GM19395 (cell line): ENCODE data around the gene ZNF503.
A peak's percentile ranks its signal among the peaks of the same experiment; 100 is the strongest.

Experiments
- ATAC-seq: cut with Tn5 transposase; IDR thresholded peaks from one replicate; pipeline ENCODE4 v1.9.1; 2021; ENCODE audit warnings: mild to moderate bottlenecking, moderate library complexity; ENCODE audit not compliant: unreplicated experiment

The ZNF503 gene

GRCh38 chr10:75407713-75408508, 6.3 kb upstream of the ZNF503 start:
- ATAC-seq = no peak

DNA sequence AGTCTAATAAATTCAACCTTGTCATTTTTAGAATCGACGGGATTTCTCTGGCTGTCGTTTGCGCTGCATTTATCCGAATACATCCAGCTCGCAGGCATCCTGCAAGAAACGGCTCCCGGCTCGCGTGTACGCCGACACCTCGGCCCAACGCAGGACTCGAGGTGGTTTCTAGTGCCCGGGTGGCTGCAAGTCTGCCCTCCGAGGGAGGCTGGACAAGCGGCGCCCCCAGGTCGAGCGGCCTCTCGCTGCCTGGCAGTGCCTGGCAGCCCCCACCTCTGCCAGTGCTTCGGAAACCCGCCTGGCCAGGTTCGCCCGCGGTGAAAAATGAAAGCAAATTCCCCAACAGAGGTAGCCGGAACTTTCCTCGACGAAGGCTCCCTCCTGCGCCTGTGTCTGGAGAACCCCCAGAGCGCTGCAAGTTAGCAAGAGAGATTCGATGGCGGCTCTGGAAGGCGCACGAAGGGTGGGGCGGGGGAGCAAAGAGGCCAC, 5.7 kb upstream of the ZNF503 start:
- no peak for ATAC-seq

GRCh38 chr10:75406462-75407223, 5.1 kb upstream of the ZNF503 start:
- no peak for ATAC-seq

DNA sequence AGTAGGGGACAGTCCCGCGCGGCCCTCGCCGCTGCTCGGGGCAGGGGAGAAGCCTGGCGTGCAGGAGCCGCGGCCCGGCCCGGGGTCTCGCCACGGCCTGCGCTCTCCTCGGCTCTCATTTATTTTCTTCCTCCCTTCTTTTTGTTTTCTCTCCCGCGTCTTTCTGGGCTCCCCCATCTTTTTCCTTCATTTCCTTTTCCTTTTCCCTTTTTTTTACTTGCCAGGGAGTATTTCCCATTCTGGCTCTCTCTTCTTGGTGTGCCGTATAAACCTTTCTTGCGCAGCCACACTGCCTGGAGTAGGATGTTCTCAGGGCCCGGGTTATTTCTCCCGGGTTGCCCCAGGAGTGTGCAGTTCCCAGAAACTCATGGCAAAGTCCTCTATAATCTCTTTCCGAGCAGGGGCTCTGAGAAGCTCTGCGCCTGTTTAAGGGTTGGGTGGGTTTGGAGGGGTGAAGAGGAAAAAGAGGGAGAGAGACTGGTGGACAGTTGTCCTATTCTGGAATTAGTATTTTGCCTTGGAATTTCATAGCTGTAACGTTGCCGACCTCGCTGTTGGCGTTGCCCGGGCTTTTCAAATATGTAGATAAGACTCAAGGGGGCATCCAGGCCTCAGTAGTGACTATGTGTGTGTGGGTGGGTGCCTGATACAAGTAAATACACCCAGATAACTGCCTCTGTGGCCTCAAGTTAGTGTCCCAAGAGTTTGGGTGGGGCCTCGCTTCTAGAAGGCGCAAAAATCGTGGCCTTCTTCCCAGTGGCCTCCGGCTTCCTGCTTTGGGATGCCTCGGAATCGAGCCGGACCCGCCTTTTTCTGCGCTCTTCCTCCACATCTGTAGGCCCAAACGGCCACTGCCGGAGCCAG, 4.3 kb upstream of the ZNF503 start:
- ATAC-seq = no peak

DNA sequence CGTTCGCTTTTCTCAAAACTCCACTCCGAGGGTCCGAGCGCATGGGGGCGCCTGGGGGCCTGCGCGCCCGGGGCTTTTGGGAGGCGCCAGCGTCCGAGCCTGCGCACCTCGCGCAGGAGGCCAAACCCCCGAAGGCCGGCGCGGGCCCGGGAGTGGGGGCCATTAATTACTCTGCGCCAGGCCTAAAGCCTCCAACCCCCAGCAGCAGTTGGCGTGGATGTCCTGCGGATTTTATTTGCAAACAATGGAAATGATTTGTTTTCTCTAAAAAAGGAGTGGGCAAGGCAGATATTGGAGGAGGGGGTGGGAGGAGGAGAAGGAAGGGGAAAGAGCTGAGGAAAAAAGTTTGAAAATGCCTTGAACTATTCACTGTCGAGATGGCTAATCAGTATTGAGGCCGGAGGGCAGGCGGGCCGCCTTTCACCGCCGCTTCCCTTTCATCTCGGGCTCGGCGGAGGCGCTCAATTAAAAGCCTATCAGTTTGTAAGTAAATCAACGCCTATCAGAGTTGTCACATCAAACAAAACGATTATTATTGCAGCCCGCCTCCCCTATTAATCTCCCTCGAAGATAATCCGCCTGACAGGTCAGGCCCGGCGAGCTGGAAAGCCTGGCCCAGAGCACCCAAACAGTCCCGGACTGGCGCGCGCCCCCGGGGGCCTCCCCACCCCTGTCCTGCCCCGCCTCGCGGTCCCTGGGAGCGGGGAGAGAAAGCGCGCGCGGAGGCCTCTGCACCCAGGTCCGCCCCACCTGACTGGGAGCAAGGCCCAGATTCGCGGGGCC, 3.4 kb upstream of the ZNF503 start:
- ATAC-seq = no peak

DNA sequence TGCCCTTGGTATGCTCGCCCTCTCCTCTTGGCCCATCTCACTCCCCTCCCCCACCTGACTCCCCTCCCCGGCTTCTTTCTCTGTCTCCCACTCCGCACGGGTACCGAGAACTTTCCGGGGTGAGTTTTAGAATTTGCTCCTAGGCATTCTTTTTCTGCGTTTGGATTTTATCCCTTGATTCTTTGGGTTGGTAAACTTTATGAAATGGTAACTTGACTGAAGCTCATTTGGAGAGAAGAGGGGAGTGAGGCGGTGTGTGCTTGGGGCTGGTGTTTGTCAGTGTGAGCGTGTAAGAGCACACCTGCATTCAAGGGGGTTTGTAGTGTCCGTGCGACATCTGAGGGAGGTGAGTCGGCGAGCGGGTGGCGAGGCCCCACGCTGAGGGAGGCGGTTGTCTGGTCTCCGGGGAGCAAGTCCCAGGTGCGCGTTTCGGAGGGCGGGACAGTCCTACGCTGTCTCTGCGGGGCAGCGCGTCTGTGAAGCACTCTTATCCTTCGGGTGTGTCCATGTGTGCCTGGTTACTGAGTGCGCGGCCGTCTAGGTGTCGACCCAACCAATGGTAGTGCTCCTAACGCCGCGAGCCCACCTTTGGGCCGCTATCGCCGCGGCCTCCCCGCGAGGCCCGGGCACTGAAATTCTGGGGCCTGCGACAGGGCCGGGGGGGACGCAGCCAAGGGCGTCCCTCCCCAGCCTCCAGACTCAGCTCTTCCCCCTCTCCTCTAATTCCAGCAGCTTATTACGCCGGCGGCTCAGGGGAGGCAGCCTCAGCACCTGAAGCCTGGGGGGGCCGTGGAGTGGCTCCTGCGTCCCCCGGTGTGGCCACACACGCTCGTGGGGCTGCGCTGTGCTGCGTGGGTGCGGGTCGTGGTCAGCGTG, 2.6 kb upstream of the ZNF503 start:
- ATAC-seq = no peak

DNA sequence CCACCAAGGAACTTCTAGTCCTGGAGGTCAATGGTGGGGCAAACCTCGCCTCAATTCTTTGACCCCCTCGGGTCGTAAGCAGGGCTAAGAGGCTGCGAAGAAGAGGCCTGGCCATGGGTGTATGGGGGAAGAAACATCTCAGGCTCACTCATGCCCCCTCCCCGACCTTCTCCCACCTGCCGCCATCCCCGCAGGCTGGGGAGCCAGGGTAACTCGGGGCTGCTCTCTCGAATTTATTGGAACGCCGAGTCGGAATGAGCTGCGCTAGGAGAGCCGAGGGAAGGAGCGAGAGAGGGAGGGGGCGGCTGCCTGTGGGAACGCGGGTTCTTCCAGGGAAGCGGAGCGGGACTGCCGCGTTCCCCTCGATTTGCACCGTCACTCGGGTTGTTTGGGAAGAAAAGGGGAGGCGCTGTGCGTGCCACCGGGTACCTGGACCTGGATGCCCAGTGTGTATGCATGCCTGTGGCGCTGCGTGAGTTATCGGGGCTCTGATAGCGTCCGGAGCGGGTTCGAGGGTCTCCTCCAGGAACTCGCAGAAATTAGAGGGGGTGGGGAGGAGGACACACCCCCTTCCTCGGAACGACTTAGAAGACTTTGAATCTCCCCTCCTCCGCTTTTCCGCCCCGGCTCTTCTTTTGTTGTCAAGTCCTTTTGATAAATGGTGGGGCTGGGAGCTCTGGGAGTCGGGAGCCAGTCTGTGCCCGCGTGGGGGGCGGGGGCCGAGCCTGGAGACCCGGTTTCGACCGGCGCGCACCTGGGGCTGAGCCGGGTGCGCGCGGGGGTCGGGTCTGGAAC, 1.8 kb upstream of the ZNF503 start:
- ATAC-seq = no peak

GRCh38 chr10:75402486-75403143, 1.1 kb upstream of the ZNF503 start:
- no peak for ATAC-seq

- ATAC-seq = peak; percentile 21
Observed at GRCh38 chr10:75400771-75401568, 594 bp downstream of the ZNF503 start.

DNA sequence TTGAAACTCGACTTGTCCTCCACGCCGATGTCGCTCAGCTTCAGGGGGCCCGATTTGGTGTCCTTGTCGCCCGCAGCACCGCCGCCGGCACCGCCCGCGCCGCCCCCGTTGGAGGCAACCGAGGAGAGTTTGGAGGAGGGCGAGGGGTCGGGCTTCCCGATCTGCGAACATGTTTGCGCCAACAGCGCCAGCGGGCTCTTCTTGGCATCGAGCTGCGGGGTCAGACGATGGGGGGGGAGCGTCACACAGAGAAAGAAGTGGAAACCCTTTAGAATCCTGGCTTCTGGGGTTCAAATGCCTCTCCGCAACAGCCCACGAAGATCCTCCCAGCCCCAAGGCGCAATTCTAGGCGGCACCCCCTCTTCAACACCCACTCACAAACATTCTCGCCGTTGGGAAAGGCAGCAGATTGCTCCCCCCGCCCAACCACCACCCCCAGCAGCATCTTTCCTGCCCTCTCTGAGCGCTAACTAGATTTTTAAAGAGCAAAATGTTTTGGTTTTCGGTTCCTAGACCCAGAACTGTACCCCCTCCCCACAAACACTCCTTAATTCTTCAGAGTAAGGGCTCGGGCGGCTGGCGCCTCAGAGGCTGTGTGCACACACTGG, 1.3 kb downstream of the ZNF503 start:
- ATAC-seq = no peak

GRCh38 chr10:75399461-75400162, 2.0 kb downstream of the ZNF503 start:
- no peak for ATAC-seq

- ATAC-seq = no peak
Observed at GRCh38 chr10:75398692-75399460, 2.7 kb downstream of the ZNF503 start.

GRCh38 chr10:75398200-75398691, 3.3 kb downstream of the ZNF503 start:
- no peak for ATAC-seq

GRCh38 chr10:75397496-75398199, 3.9 kb downstream of the ZNF503 start:
- no peak for ATAC-seq
